A549 treated with AZD2906 at 1 μM for 4 hours (cell line): Measurements from ENCODE around the gene LCE1C. TPM values are rescaled to one million over a fixed set of nuclear protein-coding genes. Genes with fewer than 3 reads are reported as not detected.

ENCODE experiments used
- total RNA-seq: library from RNA; stranded (reverse); fragments of 200-300 nt; extraction: Qiagen RNA extraction; gene quantifications from 5 replicates; pipeline ENCODE4 v1.2.3, GENCODE V29; 2022

The LCE1C gene, protein sequence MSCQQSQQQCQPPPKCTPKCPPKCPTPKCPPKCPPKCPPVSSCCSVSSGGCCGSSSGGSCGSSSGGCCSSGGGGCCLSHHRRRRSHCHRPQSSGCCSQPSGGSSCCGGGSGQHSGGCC
- 0.22 TPM in 1 of 5 replicates, not detected in the others for total RNA-seq

GRCh38 chr1:152806576-152806975 lies at the start of gene LCE1C:
LCE1C (minus strand) TSS chr1:152806651; CDS start chr1:152805478, 1,173 bp downstream.

GRCh38 chr1:152842556-152842955 lies 36.1 kb upstream of the LCE1C start, which contains the start of gene LCE6A:
LCE6A (plus strand) TSS chr1:152842856; CDS start chr1:152843521, 665 bp downstream.

GRCh38 chr1:152827173-152827572 lies 20.7 kb upstream of the LCE1C start, which contains the start of gene LCE1A:
LCE1A (plus strand) TSS chr1:152827473; CDS start chr1:152827473, 0 bp downstream.

DNA sequence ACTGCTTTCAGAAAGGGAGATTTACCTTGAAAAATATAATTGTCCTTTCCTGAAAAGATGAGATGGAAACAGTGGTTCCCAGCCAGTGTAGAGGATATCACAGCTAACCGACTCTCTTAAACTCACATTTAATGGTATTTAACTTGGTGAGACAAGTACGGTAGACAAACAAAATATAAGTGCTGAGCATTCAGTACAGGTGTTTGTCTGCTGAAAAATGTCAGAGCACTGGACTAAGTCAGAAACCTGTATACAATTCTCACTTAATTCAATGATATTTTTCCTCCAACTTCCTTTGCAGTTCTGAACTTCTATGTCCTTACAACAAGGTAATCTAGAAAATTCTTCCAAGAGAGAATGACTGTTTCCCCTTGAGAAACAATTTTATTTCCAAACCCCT lies 5.2 kb upstream of the LCE1C start, which contains the start of gene LCE1B:
TSS of gene LCE1B (plus strand) at position 301 of the 400 bp plus-strand sequence. CDS start 476 bp downstream, outside the sequence.

DNA sequence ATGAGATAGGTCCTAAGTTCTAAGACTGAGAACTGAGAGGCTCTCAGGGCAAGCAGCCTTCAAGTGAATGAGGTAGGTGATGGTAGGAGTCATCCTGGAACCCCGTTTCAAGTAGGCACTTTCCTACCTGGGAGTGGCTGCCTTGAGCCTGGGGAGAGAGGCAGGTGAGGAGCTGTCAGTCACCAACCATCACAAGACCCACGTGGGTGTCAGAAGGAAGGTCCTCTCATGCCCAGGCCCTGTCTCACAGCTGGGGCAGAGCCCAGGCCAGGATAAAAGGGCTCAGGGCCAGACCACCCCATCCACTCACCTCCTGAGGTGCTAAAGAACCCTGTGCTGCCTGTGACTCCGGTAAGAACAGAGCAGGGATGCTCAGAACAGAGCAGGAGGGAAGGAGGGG lies 10.0 kb downstream of the LCE1C start, which contains the start of gene LCE1D:
TSS of gene LCE1D (plus strand) at position 301 of the 400 bp plus-strand sequence. CDS start 1,074 bp downstream, outside the sequence.

DNA sequence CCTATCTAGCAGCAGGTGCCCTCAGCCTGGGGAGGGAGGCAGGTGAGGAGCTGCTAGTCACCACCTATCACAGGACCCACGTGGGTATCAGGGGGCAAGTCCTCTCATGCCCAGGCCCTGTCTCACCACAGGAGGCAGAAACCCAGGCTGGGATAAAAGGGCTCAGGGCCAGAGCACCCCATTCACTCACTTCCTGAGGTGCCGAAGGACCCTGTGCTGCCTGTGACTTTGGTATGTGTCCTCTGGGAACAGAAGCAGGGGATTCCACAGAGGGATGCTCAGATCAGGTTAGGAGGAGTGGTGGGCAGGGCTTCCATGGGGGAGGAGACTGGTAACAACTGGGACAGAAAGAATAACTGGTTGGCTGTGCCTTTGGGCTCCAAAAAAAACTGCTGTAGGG lies 20.4 kb downstream of the LCE1C start, which contains the start of gene LCE1E:
TSS of gene LCE1E (plus strand) at position 181 of the 400 bp plus-strand sequence. CDS start 1,043 bp downstream, outside the sequence.

GRCh38 chr1:152774875-152775274 lies 31.6 kb downstream of the LCE1C start, which contains the start of gene LCE1F:
LCE1F (plus strand) TSS chr1:152775140; CDS start chr1:152776372, 1,232 bp downstream.

DNA sequence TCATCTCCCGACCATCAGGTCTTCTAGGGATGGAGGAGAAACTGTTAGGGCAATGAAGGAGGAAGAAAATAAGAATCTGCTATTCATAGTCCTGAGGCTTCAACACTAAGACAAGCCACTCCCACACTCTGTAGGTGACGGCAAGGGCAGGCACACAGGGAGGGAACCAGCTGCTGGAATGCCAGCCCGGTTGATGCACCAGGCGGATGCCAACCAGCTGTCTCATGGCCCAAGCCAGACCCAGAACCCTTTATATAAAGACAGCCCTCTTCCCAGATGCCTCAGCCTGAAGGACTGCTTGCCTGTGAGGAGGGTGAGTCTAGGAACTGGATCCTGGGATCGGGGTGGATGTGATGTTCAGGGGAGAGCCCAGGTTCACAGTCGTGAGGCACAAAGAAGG lies 48.7 kb downstream of the LCE1C start, which contains the start of gene KPRP:
TSS of gene KPRP (plus strand) at position 279 of the 400 bp plus-strand sequence. CDS start 1,564 bp downstream, outside the sequence.

Other genes starting within 250 kb of the LCE1C start
- gene LCE3E, start 239.9 kb downstream of the LCE1C start, total RNA-seq: 0.12 to 0.24 TPM (median 0.20 TPM) in 4 of 5 replicates, not detected in the other
- 2.8 to 4.4 TPM (median 3.1 TPM) in 5 replicates for gene LCE3D, start 226.1 kb downstream of the LCE1C start, total RNA-seq
- gene LCE3C, start 206.4 kb downstream of the LCE1C start, total RNA-seq: not detected in 5 replicates
- not detected in 5 replicates for gene LCE3B, start 192.8 kb downstream of the LCE1C start, total RNA-seq
- not detected in 5 replicates for gene LCE3A, start 183.5 kb downstream of the LCE1C start, total RNA-seq
- gene LCE2D, start 143.3 kb downstream of the LCE1C start, total RNA-seq: not detected in 5 replicates
- not detected in 5 replicates for gene LCE2C, start 131.4 kb downstream of the LCE1C start, total RNA-seq
- not detected in 5 replicates for gene LCE2B, start 120.5 kb downstream of the LCE1C start, total RNA-seq
- not detected in 5 replicates for gene LCE2A, start 108.3 kb downstream of the LCE1C start, total RNA-seq
- not detected in 5 replicates for gene LCE4A, start 98.5 kb downstream of the LCE1C start, total RNA-seq
- gene KPRP, start 48.6 kb downstream of the LCE1C start, total RNA-seq: not detected in 5 replicates
- gene LCE1F, start 31.5 kb downstream of the LCE1C start, total RNA-seq: not detected in 5 replicates
- 0.32 TPM in 1 of 5 replicates, not detected in the others for gene LCE1E, start 20.4 kb downstream of the LCE1C start, total RNA-seq
- gene LCE1D, start 9.9 kb downstream of the LCE1C start, total RNA-seq: not detected in 5 replicates
- gene LCE1B, start 5.3 kb upstream of the LCE1C start, total RNA-seq: 0.06 to 0.10 TPM (median 0.08 TPM) in 3 of 5 replicates, not detected in the others
- gene LCE1A, start 20.8 kb upstream of the LCE1C start, total RNA-seq: not detected in 5 replicates
- not detected in 5 replicates for gene LCE6A, start 36.2 kb upstream of the LCE1C start, total RNA-seq
- gene LCE7A, start 53.3 kb upstream of the LCE1C start, total RNA-seq: not detected in 5 replicates
- not detected in 5 replicates for gene SMCP, start 71.7 kb upstream of the LCE1C start, total RNA-seq
- 0.06 to 0.18 TPM (median 0.11 TPM) in 4 of 5 replicates, not detected in the other for gene IVL, start 101.9 kb upstream of the LCE1C start, total RNA-seq
- gene SPRR5, start 140.6 kb upstream of the LCE1C start, total RNA-seq: not detected in 5 replicates
- not detected in 5 replicates for gene SPRR4, start 164.0 kb upstream of the LCE1C start, total RNA-seq
- not detected in 5 replicates for gene SPRR1A, start 177.4 kb upstream of the LCE1C start, total RNA-seq
- not detected in 5 replicates for gene SPRR3, start 195.1 kb upstream of the LCE1C start, total RNA-seq
- not detected in 5 replicates for gene SPRR1B, start 224.6 kb upstream of the LCE1C start, total RNA-seq
- gene SPRR2D, start 234.5 kb upstream of the LCE1C start, total RNA-seq: not detected in 5 replicates